ENCODE data around the gene FAM13B.

DNA sequence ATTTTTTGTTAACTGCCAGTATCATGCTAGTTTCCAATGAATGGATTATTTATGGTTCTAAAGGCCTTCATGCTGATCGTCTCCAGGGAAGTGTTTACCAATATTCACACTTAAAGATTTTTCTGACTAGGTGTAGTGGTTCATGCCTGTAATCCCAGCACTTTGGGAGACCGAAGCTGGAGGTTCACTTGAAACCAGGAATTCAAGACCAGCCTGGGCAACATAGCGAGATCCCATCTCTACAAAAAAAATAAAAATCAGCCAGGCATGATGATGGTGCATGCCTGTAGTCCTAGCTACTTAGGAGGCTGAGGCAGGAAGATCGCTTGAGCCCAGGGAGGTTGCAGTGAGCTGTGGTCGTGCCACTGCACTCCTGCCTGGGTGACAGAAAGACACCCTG lies 43.5 kb downstream of the FAM13B start:
- TF ChIP-seq, protein P1, sequence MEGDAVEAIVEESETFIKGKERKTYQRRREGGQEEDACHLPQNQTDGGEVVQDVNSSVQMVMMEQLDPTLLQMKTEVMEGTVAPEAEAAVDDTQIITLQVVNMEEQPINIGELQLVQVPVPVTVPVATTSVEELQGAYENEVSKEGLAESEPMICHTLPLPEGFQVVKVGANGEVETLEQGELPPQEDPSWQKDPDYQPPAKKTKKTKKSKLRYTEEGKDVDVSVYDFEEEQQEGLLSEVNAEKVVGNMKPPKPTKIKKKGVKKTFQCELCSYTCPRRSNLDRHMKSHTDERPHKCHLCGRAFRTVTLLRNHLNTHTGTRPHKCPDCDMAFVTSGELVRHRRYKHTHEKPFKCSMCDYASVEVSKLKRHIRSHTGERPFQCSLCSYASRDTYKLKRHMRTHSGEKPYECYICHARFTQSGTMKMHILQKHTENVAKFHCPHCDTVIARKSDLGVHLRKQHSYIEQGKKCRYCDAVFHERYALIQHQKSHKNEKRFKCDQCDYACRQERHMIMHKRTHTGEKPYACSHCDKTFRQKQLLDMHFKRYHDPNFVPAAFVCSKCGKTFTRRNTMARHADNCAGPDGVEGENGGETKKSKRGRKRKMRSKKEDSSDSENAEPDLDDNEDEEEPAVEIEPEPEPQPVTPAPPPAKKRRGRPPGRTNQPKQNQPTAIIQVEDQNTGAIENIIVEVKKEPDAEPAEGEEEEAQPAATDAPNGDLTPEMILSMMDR (IDR thresholded peaks at IDR 0.05) = no peak
- TF ChIP-seq POLR2A (IDR thresholded peaks at IDR 0.05) (no peak), POLR2AphosphoS5 (IDR thresholded peaks at IDR 0.05) (no peak)

Measured in suprapubic skin (tissue), 4 donors.